Ishikawa (cell line): ENCODE results near the gene HOATZ.

Experiments
- CEBPB ChIP-seq: IDR thresholded peaks from 2 replicates; pipeline ENCODE4 v1.6.1; 2012
- CREB1 ChIP-seq: IDR thresholded peaks from 2 replicates; pipeline ENCODE4 v1.6.1; 2012; ENCODE audit warnings: low read depth
- EGR1 ChIP-seq: IDR thresholded peaks from 2 replicates; pipeline ENCODE4 v1.6.1; 2012
- EP300 ChIP-seq: IDR thresholded peaks from 2 replicates; pipeline ENCODE4 v1.6.1; 2012; ENCODE audit warnings: borderline replicate concordance
- FOXM1 ChIP-seq: IDR thresholded peaks from 2 replicates; pipeline ENCODE4 v1.6.1; 2012; ENCODE audit warnings: low read depth, borderline replicate concordance
- MAX ChIP-seq: IDR thresholded peaks from 2 replicates; pipeline ENCODE4 v1.6.1; 2012
- NFIC ChIP-seq: IDR thresholded peaks from 2 replicates; pipeline ENCODE4 v1.6.1; 2012
- RAD21 ChIP-seq: IDR thresholded peaks from 2 replicates; pipeline ENCODE4 v1.6.1; 2012; ENCODE audit warnings: low read depth
- REST ChIP-seq: IDR thresholded peaks from 2 replicates; pipeline ENCODE4 v1.6.1; 2012; ENCODE audit warnings: low read depth, mild to moderate bottlenecking
- TAF1 ChIP-seq: IDR thresholded peaks from 2 replicates; pipeline ENCODE4 v1.6.1; 2012; ENCODE audit warnings: low read depth, mild to moderate bottlenecking
- TCF12 ChIP-seq: IDR thresholded peaks from 2 replicates; pipeline ENCODE4 v1.6.1; 2012; ENCODE audit warnings: low read depth
- TEAD4 ChIP-seq: IDR thresholded peaks from 2 replicates; pipeline ENCODE4 v1.6.1; 2012
- USF1 ChIP-seq: IDR thresholded peaks from 2 replicates; pipeline ENCODE4 v1.6.1; 2012
- YY1 ChIP-seq: IDR thresholded peaks from 2 replicates; pipeline ENCODE4 v1.6.1; 2012; ENCODE audit warnings: low read depth
- ZBTB7A ChIP-seq: IDR thresholded peaks from 2 replicates; pipeline ENCODE4 v1.6.1; 2012; ENCODE audit warnings: low read depth

HOATZ gene

GRCh38 chr11:111573821-111574249 lies 59.3 kb downstream of the HOATZ start:
- TF ChIP-seq CEBPB, result no peak
- TF ChIP-seq YY1, result no peak
- TF ChIP-seq EGR1, result no peak
- no peak for TF ChIP-seq EP300
- TF ChIP-seq FOXM1, result no peak
- no peak for TF ChIP-seq RAD21
- TF ChIP-seq TAF1, result no peak
- no peak for TF ChIP-seq TCF12
- no peak for TF ChIP-seq CREB1
- TF ChIP-seq MAX, result no peak
- no peak for TF ChIP-seq NFIC
- no peak for TF ChIP-seq TEAD4
- no peak for TF ChIP-seq ZBTB7A
- no peak for TF ChIP-seq REST
- no peak for TF ChIP-seq USF1

GRCh38 chr11:111574373-111575225 lies 60.0 kb downstream of the HOATZ start:
- TF ChIP-seq USF1, result no peak
- TF ChIP-seq RAD21, result no peak
- TF ChIP-seq REST, result no peak
- no peak for TF ChIP-seq TCF12
- no peak for TF ChIP-seq EGR1
- no peak for TF ChIP-seq CREB1
- TF ChIP-seq EP300, result no peak
- TF ChIP-seq FOXM1, result no peak
- no peak for TF ChIP-seq NFIC
- TF ChIP-seq MAX, result no peak
- TF ChIP-seq ZBTB7A, result no peak
- no peak for TF ChIP-seq TEAD4
- no peak for TF ChIP-seq CEBPB
- TF ChIP-seq YY1, result no peak

- no peak for TF ChIP-seq NFIC
- TF ChIP-seq FOXM1, result no peak
- TF ChIP-seq USF1, result no peak
- no peak for TF ChIP-seq EGR1
Measured at GRCh38 chr11:111575740-111576139, 61.2 kb downstream of the HOATZ start.

GRCh38 chr11:111577821-111578220 lies 63.2 kb downstream of the HOATZ start:
- TF ChIP-seq CREB1, result no peak
- TF ChIP-seq EGR1, result no peak
- TF ChIP-seq TAF1, result no peak
- TF ChIP-seq TEAD4, result no peak
- TF ChIP-seq USF1, result no peak
- TF ChIP-seq FOXM1, result no peak
- no peak for TF ChIP-seq YY1
- TF ChIP-seq EP300, result no peak
- TF ChIP-seq NFIC, result no peak
- no peak for TF ChIP-seq REST
- no peak for TF ChIP-seq ZBTB7A
- TF ChIP-seq TCF12, result no peak
